ENCODE results near the gene KDM1A.

The KDM1A gene

GRCh38 chr1:23114424-23115079 lies 95.3 kb downstream of the KDM1A start:
- no peak for DNase-seq

GRCh38 chr1:23116216-23116836 lies 97.1 kb downstream of the KDM1A start:
- DNase-seq = no peak

DNA sequence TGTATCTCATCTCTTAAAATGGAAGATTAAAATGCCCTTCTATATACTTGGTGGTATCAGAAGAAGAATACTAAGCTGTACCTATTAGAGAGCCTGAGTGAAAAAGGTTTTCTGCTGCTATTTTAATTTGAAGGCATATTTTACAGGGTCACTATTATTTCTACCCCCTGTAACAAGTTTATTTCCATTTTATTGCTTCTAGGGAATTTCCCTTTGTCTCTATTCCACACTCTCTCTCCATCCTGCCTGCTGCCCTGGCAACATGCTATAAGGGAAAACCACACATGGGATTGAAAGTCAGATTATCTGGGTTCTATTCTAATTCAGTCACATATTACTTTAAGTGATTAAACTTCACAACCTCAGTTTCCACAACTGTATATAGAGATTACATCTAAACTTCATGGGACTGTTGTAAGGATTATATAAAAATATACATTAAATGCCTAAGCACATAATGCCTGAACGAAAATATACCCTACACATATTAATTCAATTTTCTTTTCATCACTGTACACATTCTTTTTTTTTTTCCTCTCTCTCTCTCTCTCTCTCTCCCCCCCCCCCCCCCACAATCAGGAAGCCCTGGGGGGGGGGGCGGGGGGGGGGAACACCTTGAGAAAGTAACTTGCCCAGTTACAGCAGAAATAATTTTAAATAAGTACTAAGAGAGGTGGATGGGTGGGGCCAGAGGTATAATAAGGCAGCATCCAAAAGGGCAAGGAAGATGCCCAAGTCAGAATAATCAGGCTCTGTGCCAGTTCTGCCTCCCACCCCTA lies 97.8 kb downstream of the KDM1A start:
- no peak for DNase-seq

- no peak for DNase-seq
Observed at GRCh38 chr1:23118407-23118806, 99.1 kb downstream of the KDM1A start.

DNA sequence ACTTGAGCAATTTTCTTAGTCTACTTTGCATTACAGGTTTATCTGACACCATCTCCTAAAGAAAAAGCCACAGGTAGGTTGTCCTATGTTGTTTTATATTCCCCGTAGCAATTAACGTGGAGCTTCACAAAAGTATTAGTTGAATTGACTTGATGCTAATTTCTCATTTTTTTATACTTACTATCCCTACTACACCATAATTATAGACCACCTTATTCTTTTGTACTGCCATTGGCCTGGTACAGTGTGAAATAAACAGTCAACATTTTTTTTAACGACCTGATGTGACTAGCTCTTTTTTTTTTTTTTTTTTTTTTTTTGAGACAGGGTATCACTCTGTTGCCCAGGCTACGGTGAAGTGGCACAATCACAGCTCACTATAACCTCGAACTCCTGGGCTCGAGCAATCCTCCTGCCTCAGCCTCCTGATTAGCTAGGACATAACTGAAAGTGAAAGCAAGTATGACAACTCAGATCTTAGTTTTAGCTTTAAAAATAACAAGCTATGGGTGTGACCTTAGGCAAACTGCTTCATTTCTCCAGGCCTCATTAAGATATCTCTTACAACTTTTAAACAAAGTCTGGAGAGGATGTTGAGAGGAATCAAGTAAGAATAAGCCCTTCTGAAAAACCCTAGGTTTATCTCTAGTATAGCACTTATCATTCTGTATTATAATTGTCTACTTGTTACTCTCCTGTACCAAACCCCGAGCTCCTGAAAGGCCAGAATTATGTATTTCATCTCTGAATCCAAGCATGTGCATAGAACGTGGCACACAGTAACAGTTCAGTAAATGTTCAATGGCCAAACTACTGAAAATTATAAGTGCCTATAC lies 99.9 kb downstream of the KDM1A start:
- peak; percentile 62 for DNase-seq

- no peak for DNase-seq
Observed at GRCh38 chr1:23120383-23120782, 101.1 kb downstream of the KDM1A start.

DNA sequence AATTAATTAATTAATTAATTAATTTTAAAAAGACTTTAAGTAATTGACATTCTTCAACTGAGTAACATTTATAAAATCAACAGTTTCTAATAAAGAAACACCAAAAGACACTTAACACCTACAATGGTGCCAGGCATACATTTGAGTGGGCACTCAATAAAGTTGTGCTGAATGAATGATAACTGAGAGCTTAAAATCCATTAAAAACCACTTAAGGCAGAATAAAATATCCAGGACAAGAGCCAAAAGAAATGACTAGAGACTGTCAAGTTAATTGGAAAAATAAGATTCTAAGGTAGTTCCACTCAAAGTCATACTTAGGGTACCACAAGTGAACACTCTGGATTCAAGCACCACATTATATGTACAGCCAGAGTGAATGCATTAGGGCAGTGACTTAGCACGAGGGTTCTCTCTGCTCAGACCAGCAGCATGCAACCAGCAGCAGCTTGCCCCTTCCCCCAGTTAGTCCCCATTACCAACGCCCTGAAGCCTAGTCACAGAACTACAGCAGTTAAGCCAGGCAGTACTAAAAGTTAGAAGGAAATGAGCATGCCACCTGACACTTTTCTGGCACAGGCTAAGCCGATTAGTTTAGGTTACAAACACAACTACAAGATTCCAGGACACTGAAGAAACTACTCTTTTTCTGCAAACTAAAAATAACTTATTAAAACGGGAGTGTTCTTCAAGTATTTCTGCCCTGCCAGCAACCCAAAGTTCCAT lies 102.9 kb downstream of the KDM1A start:
- no peak for DNase-seq

DNA sequence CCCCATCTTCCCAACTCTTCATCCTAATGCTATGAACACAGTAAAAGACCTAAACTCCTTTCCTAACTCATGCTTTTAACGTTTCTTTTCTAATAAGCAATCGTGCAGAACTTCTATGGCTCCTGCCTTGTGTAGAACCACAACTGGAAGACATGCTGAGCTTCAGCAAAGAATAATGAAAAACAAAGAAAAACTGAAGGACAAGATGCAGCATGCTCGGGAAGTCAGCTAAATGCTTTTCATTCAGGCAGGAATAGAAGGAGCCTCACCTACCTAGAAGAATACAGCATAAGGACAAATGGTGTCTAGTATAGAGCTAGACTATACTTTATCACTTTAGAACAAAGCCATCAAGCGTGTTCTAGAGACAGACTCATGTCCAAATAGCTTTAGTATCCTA lies 103.5 kb downstream of the KDM1A start:
- DNase-seq = no peak

DNA sequence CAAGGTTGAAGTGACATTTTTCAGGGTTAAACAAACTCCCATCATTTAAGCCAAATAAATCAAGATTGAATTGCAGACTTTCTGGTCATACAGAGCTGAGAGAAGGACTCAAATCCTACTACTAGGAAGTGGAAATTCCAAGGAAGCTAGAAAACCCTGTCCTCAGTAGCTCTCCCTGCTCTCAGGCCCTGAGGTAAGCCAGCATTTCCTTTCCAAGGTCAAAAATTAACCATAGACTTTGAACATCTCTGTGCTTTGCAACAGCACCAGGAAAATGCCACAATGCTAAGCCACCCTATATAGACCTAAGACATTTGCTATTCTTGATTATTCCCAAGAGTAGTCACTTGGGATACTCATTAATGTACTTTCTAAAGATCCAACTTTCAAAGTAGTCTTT lies 104.3 kb downstream of the KDM1A start:
- DNase-seq = no peak

- no peak for DNase-seq
Observed at GRCh38 chr1:23124259-23125026, 105.2 kb downstream of the KDM1A start.

- DNase-seq = no peak
Observed at GRCh38 chr1:23125489-23125888, 106.2 kb downstream of the KDM1A start.

GRCh38 chr1:23126200-23126599 lies 106.9 kb downstream of the KDM1A start:
- no peak for DNase-seq

DNA sequence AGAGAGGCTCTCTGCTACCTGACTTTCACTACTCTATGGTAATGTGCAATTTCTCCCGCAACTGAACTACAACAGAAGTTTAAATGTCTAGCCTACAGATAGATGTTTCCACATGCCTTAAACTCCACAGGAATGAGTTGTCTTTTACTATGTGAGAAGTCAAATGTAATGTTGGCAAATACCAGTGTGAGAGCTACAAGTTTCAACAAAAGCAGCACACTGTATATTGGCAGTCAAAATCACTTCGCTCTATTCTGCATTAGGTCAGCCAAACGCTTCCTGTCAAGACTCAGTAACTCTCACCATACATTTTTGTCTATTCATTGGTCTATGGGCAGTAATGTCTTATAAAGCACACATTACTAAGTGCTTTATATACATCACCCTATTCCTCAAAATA lies 107.5 kb downstream of the KDM1A start:
- DNase-seq = no peak

DNA sequence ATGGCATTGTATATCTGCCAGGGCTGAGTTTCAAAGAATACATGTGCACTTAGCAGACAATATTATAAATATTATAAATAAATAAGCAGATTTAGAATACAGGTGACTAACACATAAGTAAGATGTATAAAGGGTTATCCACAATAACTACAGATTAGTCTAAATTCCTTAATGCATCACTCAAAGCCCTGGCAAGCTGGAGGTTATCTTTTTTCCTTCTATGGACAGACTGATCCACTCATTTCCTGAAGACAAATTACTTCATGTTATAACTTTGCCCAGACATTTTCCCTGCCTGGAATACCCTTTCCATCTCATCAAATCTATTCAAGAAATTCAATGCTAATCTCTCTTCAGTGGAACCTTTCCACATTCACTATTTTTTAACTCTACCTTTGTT lies 110.6 kb downstream of the KDM1A start:
- DNase-seq = no peak

DNA sequence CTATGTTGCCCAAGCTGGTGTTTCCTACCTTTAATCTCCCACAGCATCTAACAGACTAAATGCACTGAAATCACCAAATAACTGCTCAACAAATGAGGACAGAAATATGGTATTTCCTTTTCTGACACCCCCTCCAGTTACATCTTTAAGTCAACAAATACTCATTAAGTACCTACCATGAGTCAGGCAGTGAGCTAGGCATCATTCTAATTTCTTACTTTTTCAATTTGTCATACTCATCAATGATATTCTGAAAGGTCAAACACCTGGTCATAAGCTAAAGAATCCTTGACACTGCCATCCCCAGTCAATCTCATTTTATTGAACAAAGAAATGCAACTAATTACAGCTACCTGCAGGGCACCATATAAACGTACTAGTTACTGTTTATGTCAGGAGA lies 112.8 kb downstream of the KDM1A start:
- DNase-seq = no peak
